Mesendoderm (in vitro differentiated cells): Measurements from ENCODE around the gene CCNF. TPM values are rescaled to one million over a fixed set of nuclear protein-coding genes. Genes with fewer than 3 reads are reported as not detected.
"Not testable (repeated sequence)": the region's sequence is repeated elsewhere in the genome, so short reads cannot be mapped to it uniquely, and the experiment has no call there.

Source experiments
- DNase-seq: peaks from one replicate; pipeline ENCODE4 v3.0.0; 2013
- H2AK5ac ChIP-seq: 2 replicates; pipeline ENCODE4 v1.6.1; 2013; ENCODE audit warnings: low read length, inconsistent platforms
- H2BK120ac ChIP-seq: 2 replicates; pipeline ENCODE4 v1.6.1; 2013; ENCODE audit warnings: low read depth, mild to moderate bottlenecking, low read length, moderate library complexity, mixed read lengths
- H2BK15ac ChIP-seq: replicated peaks from 2 replicates; pipeline ENCODE4 v1.6.1; 2013; ENCODE audit warnings: low read depth, mild to moderate bottlenecking, moderate library complexity
- H2BK5ac ChIP-seq: 2 replicates; pipeline ENCODE4 v1.6.1; 2013; ENCODE audit warnings: low read length, inconsistent platforms
- H3K18ac ChIP-seq: 2 replicates; pipeline ENCODE4 v1.6.1; 2013; ENCODE audit warnings: mild to moderate bottlenecking, low read length, mixed read lengths
- H3K23ac ChIP-seq: one replicate; pipeline ENCODE4 v1.6.1; 2013; ENCODE audit warnings: low read length
- H3K27ac ChIP-seq: 2 replicates; pipeline ENCODE4 v1.5.1; 2013; ENCODE audit warnings: low read depth, mild to moderate bottlenecking, inconsistent platforms, low read length, moderate library complexity
- H3K27me3 ChIP-seq: 2 replicates; pipeline ENCODE4 v1.6.1; 2013; ENCODE audit warnings: low read length, control low read depth, mild to moderate bottlenecking, inconsistent platforms; ENCODE audit not compliant: insufficient read depth, poor library complexity
- H3K36me3 ChIP-seq: 2 replicates; pipeline ENCODE4 v1.6.1; 2013; ENCODE audit warnings: low read length, inconsistent platforms; ENCODE audit not compliant: control insufficient read depth, insufficient read depth
- H3K4ac ChIP-seq: one replicate; pipeline ENCODE4 v1.6.1; 2013; ENCODE audit warnings: low read depth, mild to moderate bottlenecking, low read length, moderate library complexity
- H3K4me1 ChIP-seq: 2 replicates; pipeline ENCODE4 v1.6.1; 2013; ENCODE audit warnings: low read depth, low read length, inconsistent platforms; ENCODE audit not compliant: control insufficient read depth
- H3K4me2 ChIP-seq: 2 replicates; pipeline ENCODE4 v1.6.1; 2013; ENCODE audit warnings: low read length
- H3K4me3 ChIP-seq: 2 replicates; pipeline ENCODE4 v1.5.1; 2013; ENCODE audit warnings: mild to moderate bottlenecking, low read length
- H3K56ac ChIP-seq: one replicate; pipeline ENCODE4 v1.6.1; 2013; ENCODE audit warnings: low read length
- H3K79me1 ChIP-seq: 2 replicates; pipeline ENCODE4 v1.6.1; 2013; ENCODE audit warnings: low read length, inconsistent platforms
- H3K79me2 ChIP-seq: 2 replicates; pipeline ENCODE4 v1.6.1; 2013; ENCODE audit warnings: mild to moderate bottlenecking, low read length; ENCODE audit not compliant: control insufficient read depth, insufficient read depth
- H3K9ac ChIP-seq: 2 replicates; pipeline ENCODE4 v1.6.1; 2013; ENCODE audit warnings: low read length, inconsistent platforms
- H4K5ac ChIP-seq: one replicate; pipeline ENCODE4 v1.6.1; 2013; ENCODE audit warnings: low read length
- H4K8ac ChIP-seq: one replicate; pipeline ENCODE4 v1.6.1; 2013; ENCODE audit warnings: low read depth, mild to moderate bottlenecking, control low read depth, low read length, moderate library complexity
- WGBS: extraction: QIAGEN DNeasy Blood & Tissue Kit; methylation state at CpG from one replicate; pipeline ENCODE4 v1.1.7; 2013; ENCODE audit warnings: low lambda C conversion rate, missing lambda C conversion rate; ENCODE audit not compliant: insufficient coverage; ENCODE audit errors: extremely low coverage; 5-methylcytosine and 5-hydroxymethylcytosine counted together
- polyA plus RNA-seq, 2 experiments: library from polyadenylated mRNA; stranded (reverse); fragments of 200-250 nt; gene quantifications; one replicate each; pipeline ENCODE4 v1.2.3, GENCODE V29; 2013

CCNF gene, protein sequence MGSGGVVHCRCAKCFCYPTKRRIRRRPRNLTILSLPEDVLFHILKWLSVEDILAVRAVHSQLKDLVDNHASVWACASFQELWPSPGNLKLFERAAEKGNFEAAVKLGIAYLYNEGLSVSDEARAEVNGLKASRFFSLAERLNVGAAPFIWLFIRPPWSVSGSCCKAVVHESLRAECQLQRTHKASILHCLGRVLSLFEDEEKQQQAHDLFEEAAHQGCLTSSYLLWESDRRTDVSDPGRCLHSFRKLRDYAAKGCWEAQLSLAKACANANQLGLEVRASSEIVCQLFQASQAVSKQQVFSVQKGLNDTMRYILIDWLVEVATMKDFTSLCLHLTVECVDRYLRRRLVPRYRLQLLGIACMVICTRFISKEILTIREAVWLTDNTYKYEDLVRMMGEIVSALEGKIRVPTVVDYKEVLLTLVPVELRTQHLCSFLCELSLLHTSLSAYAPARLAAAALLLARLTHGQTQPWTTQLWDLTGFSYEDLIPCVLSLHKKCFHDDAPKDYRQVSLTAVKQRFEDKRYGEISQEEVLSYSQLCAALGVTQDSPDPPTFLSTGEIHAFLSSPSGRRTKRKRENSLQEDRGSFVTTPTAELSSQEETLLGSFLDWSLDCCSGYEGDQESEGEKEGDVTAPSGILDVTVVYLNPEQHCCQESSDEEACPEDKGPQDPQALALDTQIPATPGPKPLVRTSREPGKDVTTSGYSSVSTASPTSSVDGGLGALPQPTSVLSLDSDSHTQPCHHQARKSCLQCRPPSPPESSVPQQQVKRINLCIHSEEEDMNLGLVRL
- polyA plus RNA-seq (2013, experiment 1 of 2) = 19.4 TPM
- 19.6 TPM for polyA plus RNA-seq (2013, experiment 2 of 2)

DNA sequence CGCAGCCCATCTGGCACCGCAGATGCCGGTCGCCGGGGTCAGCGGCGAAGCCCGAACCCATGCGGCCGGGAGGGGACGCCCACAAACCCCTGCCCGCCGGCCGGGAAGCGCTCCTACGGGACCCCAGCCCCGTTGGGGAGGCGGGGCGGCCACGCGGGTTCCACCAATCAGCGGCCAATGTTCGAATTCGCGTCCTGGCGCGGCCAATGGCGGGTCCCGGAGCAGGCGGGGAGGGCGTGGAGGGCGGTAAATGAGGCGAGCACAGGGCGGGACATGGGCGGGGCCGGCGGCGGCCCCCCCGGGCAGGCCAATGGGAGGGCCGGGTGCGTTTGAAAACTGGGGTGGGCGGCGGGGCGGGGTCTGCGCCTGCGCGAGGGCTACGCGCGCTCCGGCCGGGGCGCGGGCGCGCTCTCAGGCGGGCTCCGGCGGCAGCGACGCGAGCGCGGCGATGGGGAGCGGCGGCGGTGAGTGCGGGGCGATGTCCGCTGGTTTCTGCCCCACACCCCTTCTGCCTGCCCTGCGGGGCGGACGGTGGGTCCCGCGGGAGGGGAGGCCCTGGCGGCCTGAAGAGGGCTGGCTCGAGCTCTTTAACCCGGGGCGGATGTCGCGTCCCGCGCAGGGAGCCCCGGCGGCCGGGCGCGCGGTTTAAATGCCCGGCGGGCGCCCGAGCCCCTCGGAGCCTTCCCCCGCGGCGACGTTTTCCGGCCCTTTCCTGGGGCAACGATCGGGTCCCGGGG is at the start of gene CCNF:
CCNF (plus strand) TSS at position 414 of the 737 bp plus-strand sequence; CDS start at position 449, 35 bp downstream.
- peak within 1 kb of the TSS; percentile 98 for H3K9ac ChIP-seq
- H3K4me2 ChIP-seq = peak within 1 kb of the TSS; percentile 91
- peak within 1 kb of the TSS; percentile 17 for H3K4ac ChIP-seq
- peak within 1 kb of the TSS; percentile 66 for H3K23ac ChIP-seq
- H2BK120ac ChIP-seq = peak within 1 kb of the TSS; percentile 24
- peak within 1 kb of the TSS; percentile 72 for H3K27ac ChIP-seq
- H3K79me2 ChIP-seq = peaks cover 16% of the 10 kb centered on the region
- peak within 1 kb of the TSS; percentile 80 for H2BK5ac ChIP-seq
- peak within 1 kb of the TSS; percentile 81 for H3K18ac ChIP-seq
- H4K8ac ChIP-seq = no peak within 1 kb of the TSS
- peak within 1 kb of the TSS; percentile 99 for H3K56ac ChIP-seq
- peaks cover 9% of the 10 kb centered on the region for H3K36me3 ChIP-seq
- H3K27me3 ChIP-seq = no peaks in the 10 kb centered on the region
- no CpG with 5 or more reads among the region's 103 CpGs for WGBS
- peak; percentile 98 for DNase-seq
- no peak within 1 kb of the TSS for H2AK5ac ChIP-seq
- peak within 1 kb of the TSS; percentile 93 for H3K4me3 ChIP-seq
- H3K79me1 ChIP-seq = peaks cover 14% of the 10 kb centered on the region
- H2BK15ac ChIP-seq = no peak within 1 kb of the TSS
- H3K4me1 ChIP-seq = peaks cover 5% of the 10 kb centered on the region
- no peak within 1 kb of the TSS for H4K5ac ChIP-seq

DNA sequence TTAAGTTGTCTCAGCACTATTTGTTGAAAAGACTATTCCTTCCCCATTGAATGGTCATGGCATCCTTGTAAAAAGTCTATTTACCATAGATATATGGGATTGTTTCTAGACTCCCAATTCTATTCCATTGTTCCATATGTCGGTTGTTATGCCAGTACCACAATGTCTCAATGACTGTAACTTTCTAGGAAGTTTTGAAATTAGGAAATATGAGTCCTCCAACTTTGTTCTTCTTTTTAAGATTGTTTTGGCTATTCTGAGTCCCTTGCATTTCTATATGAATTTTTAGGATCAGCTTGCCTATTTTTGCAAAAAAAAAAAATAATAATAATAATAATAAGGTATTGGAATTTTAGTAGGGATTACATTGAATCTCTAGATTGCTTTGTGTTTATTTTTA is 45.7 kb upstream of the CCNF start:
- H3K4ac ChIP-seq = no peak overlapping the region
- H3K79me2 ChIP-seq = no peaks in the 10 kb centered on the region
- H4K8ac ChIP-seq = no peak overlapping the region
- no peak overlapping the region for H3K27ac ChIP-seq
- H3K36me3 ChIP-seq = no peaks in the 10 kb centered on the region
- H3K56ac ChIP-seq = no peak overlapping the region
- DNase-seq = no peak
- no peak overlapping the region for H3K18ac ChIP-seq
- no peak overlapping the region for H3K4me2 ChIP-seq
- H2BK5ac ChIP-seq = no peak overlapping the region
- no peak overlapping the region for H3K9ac ChIP-seq
- H2AK5ac ChIP-seq = no peak overlapping the region
- no peak overlapping the region for H2BK120ac ChIP-seq
- no peak overlapping the region for H4K5ac ChIP-seq
- WGBS = no CpG with 5 or more reads among the region's 1 CpG
- no peak overlapping the region for H3K23ac ChIP-seq
- no peak overlapping the region for H2BK15ac ChIP-seq
- H3K4me1 ChIP-seq = no peaks in the 10 kb centered on the region
- no peaks in the 10 kb centered on the region for H3K27me3 ChIP-seq
- no peak overlapping the region for H3K4me3 ChIP-seq
- no peaks in the 10 kb centered on the region for H3K79me1 ChIP-seq

DNA sequence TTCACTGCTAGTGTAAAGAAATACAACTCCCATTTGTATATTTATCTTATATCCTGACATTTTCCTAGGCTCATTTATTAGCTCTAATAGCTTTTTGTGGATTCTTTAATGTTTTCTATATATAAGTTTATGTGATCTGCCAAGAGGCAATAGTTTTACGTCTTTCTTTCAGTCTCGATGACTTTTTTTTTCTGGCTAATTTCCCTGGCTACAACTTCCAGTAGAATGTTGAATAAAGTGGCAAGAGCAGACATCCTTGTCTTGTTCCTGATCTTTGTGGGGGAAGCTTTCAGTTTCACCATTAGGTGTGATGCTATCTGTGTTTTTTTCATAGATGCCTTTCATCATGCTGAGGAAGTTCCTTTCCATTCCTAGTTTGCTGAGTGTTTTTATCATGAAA is 44.8 kb upstream of the CCNF start:
- Histone ChIP-seq H3K4me3 (no peak overlapping the region), H3K27me3 (no peaks in the 10 kb centered on the region), H3K23ac (no peak overlapping the region), H3K4ac (no peak overlapping the region), H3K18ac (no peak overlapping the region), H3K36me3 (no peaks in the 10 kb centered on the region), H2BK15ac (no peak overlapping the region), H3K27ac (no peak overlapping the region), H3K4me1 (no peaks in the 10 kb centered on the region), H2AK5ac (no peak overlapping the region), H3K9ac (no peak overlapping the region), H2BK120ac (no peak overlapping the region), H3K79me2 (no peaks in the 10 kb centered on the region), H3K79me1 (no peaks in the 10 kb centered on the region), H3K4me2 (no peak overlapping the region), H2BK5ac (no peak overlapping the region), H4K5ac (no peak overlapping the region), H4K8ac (no peak overlapping the region), H3K56ac (no peak overlapping the region)
- no peak for DNase-seq
- WGBS = no CpG with 5 or more reads among the region's 2 CpGs

DNA sequence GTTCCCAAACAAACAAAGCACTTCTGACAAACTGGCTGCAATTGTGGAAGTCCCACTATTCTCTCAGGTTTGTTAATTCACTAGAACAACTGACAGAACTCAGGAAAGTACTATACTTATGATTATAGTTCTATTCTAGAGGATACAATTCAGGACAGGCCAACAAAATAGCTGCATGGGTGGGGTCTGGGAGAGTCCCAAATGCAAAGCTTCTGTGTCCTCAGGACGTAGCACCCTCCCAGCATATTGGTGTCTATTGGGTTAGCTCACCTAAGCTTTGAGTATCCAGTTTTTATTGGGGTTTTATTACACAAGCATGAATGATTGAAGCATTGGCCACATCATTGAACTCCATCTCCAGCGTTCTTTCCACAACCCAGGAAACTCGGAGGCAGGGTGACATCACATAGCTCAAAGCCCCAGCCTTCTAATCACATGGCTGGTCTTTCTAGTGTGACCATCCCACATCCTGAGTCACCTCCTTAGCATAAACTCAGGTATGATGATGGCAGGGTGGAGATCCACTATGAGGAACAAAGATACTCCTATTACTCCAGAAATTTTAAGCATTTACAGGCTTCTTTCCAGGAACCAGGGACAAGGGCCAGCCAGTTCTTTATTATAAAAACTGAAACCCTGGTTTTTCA is 43.9 kb upstream of the CCNF start:
- Histone ChIP-seq H3K79me2 (no peaks in the 10 kb centered on the region), H2AK5ac (no peak overlapping the region), H3K4ac (no peak overlapping the region), H3K18ac (no peak overlapping the region), H3K56ac (no peak overlapping the region), H3K79me1 (no peaks in the 10 kb centered on the region), H2BK120ac (no peak overlapping the region), H2BK5ac (no peak overlapping the region), H3K27me3 (no peaks in the 10 kb centered on the region), H3K36me3 (no peaks in the 10 kb centered on the region), H3K4me2 (no peak overlapping the region), H4K8ac (no peak overlapping the region), H3K23ac (no peak overlapping the region), H2BK15ac (no peak overlapping the region), H3K4me3 (no peak overlapping the region), H4K5ac (no peak overlapping the region), H3K4me1 (no peaks in the 10 kb centered on the region), H3K27ac (no peak overlapping the region), H3K9ac (no peak overlapping the region)
- DNase-seq = peak; percentile 66
- WGBS = no CpG with 5 or more reads among the region's 3 CpGs

DNA sequence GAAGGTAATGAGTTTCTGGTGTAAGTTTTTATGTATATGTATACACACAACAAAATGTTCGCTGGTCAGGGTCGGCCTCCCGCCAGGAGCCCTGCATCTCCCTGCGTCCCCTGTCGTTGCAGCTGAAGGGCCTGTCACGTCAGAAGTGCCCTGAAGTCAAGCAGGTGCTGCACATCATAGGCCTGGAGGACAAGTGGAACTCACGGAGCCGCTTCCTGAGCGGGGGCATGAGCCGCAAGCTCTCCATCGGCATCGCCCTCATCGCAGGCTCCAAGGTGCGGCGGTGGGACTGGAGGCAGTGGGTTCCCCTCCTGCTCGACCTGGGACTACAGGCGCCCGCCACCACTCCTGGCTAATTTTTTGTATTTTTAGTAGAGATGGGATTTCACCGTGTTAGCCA is 43.3 kb upstream of the CCNF start:
- not testable (repeated sequence) for H3K9ac ChIP-seq, H3K79me2 ChIP-seq, H3K27me3 ChIP-seq, H4K5ac ChIP-seq, DNase-seq, H3K4ac ChIP-seq, H3K4me1 ChIP-seq, H3K18ac ChIP-seq, H3K79me1 ChIP-seq, H3K27ac ChIP-seq, H2BK5ac ChIP-seq, H2BK15ac ChIP-seq, H3K4me3 ChIP-seq, H3K23ac ChIP-seq, H3K56ac ChIP-seq, H3K36me3 ChIP-seq, H4K8ac ChIP-seq, H2BK120ac ChIP-seq, H2AK5ac ChIP-seq, H3K4me2 ChIP-seq
- no CpG with 5 or more reads among the region's 19 CpGs for WGBS
